WERI-Rb-1 (cell line): ENCODE results near the gene FAM8A1.

Experiments used
- DNase-seq: peaks from one replicate; pipeline ENCODE4 v3.0.0-alpha.2; 2020
- H3K27ac ChIP-seq: fragments of 250-450 bp; sonication (Bioruptor Pico); 2 replicates; pipeline ENCODE4 v1.5.1; 2020; ENCODE audit warnings: mild to moderate bottlenecking, moderate library complexity
- H3K27me3 ChIP-seq: fragments of 250-450 bp; sonication (Bioruptor Pico); 2 replicates; pipeline ENCODE4 v1.5.1; 2021; ENCODE audit warnings: mild to moderate bottlenecking, low read depth, moderate library complexity; ENCODE audit not compliant: insufficient read depth, severe bottlenecking
- H3K36me3 ChIP-seq: fragments of 250-450 bp; sonication (Bioruptor Pico); 2 replicates; pipeline ENCODE4 v1.5.1; 2020; ENCODE audit warnings: mild to moderate bottlenecking, moderate library complexity
- H3K4me3 ChIP-seq: 2 replicates; pipeline ENCODE4 v1.5.1; 2011; ENCODE audit warnings: low read depth, mild to moderate bottlenecking, control low read depth, low read length
- H3K9me3 ChIP-seq: fragments of 250-450 bp; sonication (Bioruptor Pico); 2 replicates; pipeline ENCODE4 v1.5.1; 2021; ENCODE audit warnings: mild to moderate bottlenecking, moderate library complexity; ENCODE audit not compliant: severe bottlenecking
- CTCF ChIP-seq: IDR thresholded peaks from 2 replicates; pipeline ENCODE4 v1.5.1; 2011; ENCODE audit warnings: low read depth, mild to moderate bottlenecking, control low read depth, inconsistent platforms, low read length

Gene FAM8A1

GRCh38 chr6:17599877-17600526 lies at the start of gene FAM8A1:
Gene FAM8A1 (plus strand): TSS chr6:17600302. CDS start chr6:17600410, 108 bp downstream.
- peak; percentile 67 for TF ChIP-seq CTCF
- peak within 1 kb of the TSS; percentile 76 for H3K27ac ChIP-seq
- DNase-seq: peak; percentile 100
- peaks cover 25% of the 10 kb centered on the region for H3K36me3 ChIP-seq
- H3K9me3 ChIP-seq: no peaks in the 10 kb centered on the region
- no peaks in the 10 kb centered on the region for H3K27me3 ChIP-seq
- peak within 1 kb of the TSS; percentile 79 for H3K4me3 ChIP-seq

GRCh38 chr6:17551383-17551958 lies 48.6 kb upstream of the FAM8A1 start:
- TF ChIP-seq CTCF: no peak
- no peak for DNase-seq
- no peak overlapping the region for H3K27ac ChIP-seq
- H3K4me3 ChIP-seq: no peak overlapping the region
- H3K36me3 ChIP-seq: peaks cover 6% of the 10 kb centered on the region
- no peaks in the 10 kb centered on the region for H3K9me3 ChIP-seq
- no peaks in the 10 kb centered on the region for H3K27me3 ChIP-seq

GRCh38 chr6:17552861-17553260 lies 47.2 kb upstream of the FAM8A1 start:
- H3K4me3 ChIP-seq: no peak overlapping the region

GRCh38 chr6:17556014-17556413 lies 44.1 kb upstream of the FAM8A1 start:
- Histone ChIP-seq H3K9me3 (no peaks in the 10 kb centered on the region), H3K36me3 (peaks cover 6% of the 10 kb centered on the region), H3K27me3 (no peaks in the 10 kb centered on the region), H3K4me3 (no peak overlapping the region), H3K27ac (no peak overlapping the region)
- DNase-seq: no peak
- no peak for TF ChIP-seq CTCF

More at GRCh38 chr6:17552861-17553260, 47.2 kb upstream of the FAM8A1 start:
- Histone ChIP-seq H3K36me3 (peaks cover 6% of the 10 kb centered on the region), H3K9me3 (no peaks in the 10 kb centered on the region), H3K27ac (no peak overlapping the region), H3K27me3 (no peaks in the 10 kb centered on the region)
- no peak for TF ChIP-seq CTCF
- DNase-seq: no peak

GRCh38 chr6:17562636-17563035 lies 37.5 kb upstream of the FAM8A1 start:
- no peak for DNase-seq
- Histone ChIP-seq H3K27me3 (no peaks in the 10 kb centered on the region), H3K9me3 (peaks cover 34% of the 10 kb centered on the region), H3K4me3 (no peak overlapping the region), H3K27ac (no peak overlapping the region), H3K36me3 (no peaks in the 10 kb centered on the region)
- no peak for TF ChIP-seq CTCF
